T-helper 1 cell treated with Interleukin-12 subunit alpha and Interleukin-12 subunit beta and Interleukin-4 antibody, amounts not matched to agents 30 ng/mL and 1 ng/mL, for 36 hours (primary cell): ENCODE data around the gene DLG2. TPM values are rescaled to one million over a fixed set of nuclear protein-coding genes. Genes with fewer than 3 reads are reported as not detected.
"Not testable (repeated sequence)": the region's sequence is repeated elsewhere in the genome, so short reads cannot be mapped to it uniquely, and the experiment has no call there.

Experiments
- intact Hi-C: fragments of 100-400 bp; cut with micrococcal nuclease; formaldehyde crosslinking; loops from one replicate; pipeline ENCODE4 v1.15.1; 2024
- total RNA-seq: library from RNA; stranded (reverse); gene quantifications from 2 replicates; pipeline ENCODE4 v1.2.3, GENCODE V29; 2022

DLG2 gene
- total RNA-seq, 1 donor from 2014 or later, result 0.88 TPM

GRCh38 chr11:85472953-85473352 lies 154.2 kb downstream of the DLG2 start:
- intact Hi-C loops, result no loop called here

- intact Hi-C loops, result no loop called here
Observed at GRCh38 chr11:85464283-85464682, 162.9 kb downstream of the DLG2 start.

- intact Hi-C loops, result no loop called here
Observed at GRCh38 chr11:85459304-85459703, 167.8 kb downstream of the DLG2 start.

- intact Hi-C loops, result no loop called here
Observed at GRCh38 chr11:85444479-85444878, 182.7 kb downstream of the DLG2 start.

GRCh38 chr11:85440273-85440672 lies 186.9 kb downstream of the DLG2 start:
- intact Hi-C loops, result no loop called here

- intact Hi-C loops, result no loop called here
Observed at GRCh38 chr11:85438328-85438727, 188.8 kb downstream of the DLG2 start.

- intact Hi-C loops, result no loop called here
Observed at GRCh38 chr11:85431319-85431718, 195.8 kb downstream of the DLG2 start.

GRCh38 chr11:85423794-85424193 lies 203.3 kb downstream of the DLG2 start:
- intact Hi-C loops, result no loop called here

GRCh38 chr11:85423316-85423715 lies 203.8 kb downstream of the DLG2 start:
- intact Hi-C loops, result no loop called here

- intact Hi-C loops, result no loop called here
Observed at GRCh38 chr11:85414175-85414574, 213.0 kb downstream of the DLG2 start.

GRCh38 chr11:85407648-85408047 lies 219.5 kb downstream of the DLG2 start:
- intact Hi-C loops, result no loop called here

- intact Hi-C loops, result no loop called here
Observed at GRCh38 chr11:85406841-85407240, 220.3 kb downstream of the DLG2 start.

GRCh38 chr11:85406316-85406715 lies 220.8 kb downstream of the DLG2 start:
- intact Hi-C loops, result no loop called here

- intact Hi-C loops, result not testable (repeated sequence)
Observed at GRCh38 chr11:85395515-85396055, 231.6 kb downstream of the DLG2 start.

- intact Hi-C loops, result no loop called here
Observed at GRCh38 chr11:85394283-85394682, 232.9 kb downstream of the DLG2 start.

GRCh38 chr11:85391141-85391540 lies 236.0 kb downstream of the DLG2 start:
- intact Hi-C loops, result no loop called here

- intact Hi-C loops, result no loop called here
Observed at GRCh38 chr11:85385547-85385946, 241.6 kb downstream of the DLG2 start.

GRCh38 chr11:85385111-85385510 lies 242.0 kb downstream of the DLG2 start:
- intact Hi-C loops, result no loop called here

GRCh38 chr11:85379066-85379465 lies 248.1 kb downstream of the DLG2 start:
- intact Hi-C loops, result no loop called here

- intact Hi-C loops, result no loop called here
Observed at GRCh38 chr11:85377901-85378300, 249.2 kb downstream of the DLG2 start.

GRCh38 chr11:85359859-85360258 lies 267.3 kb downstream of the DLG2 start:
- intact Hi-C loops, result no loop called here

- intact Hi-C loops, result no loop called here
Observed at GRCh38 chr11:85355921-85356320, 271.2 kb downstream of the DLG2 start.

- intact Hi-C loops, result not testable (repeated sequence)
Observed at GRCh38 chr11:85349539-85349938, 277.6 kb downstream of the DLG2 start.

- intact Hi-C loops, result no loop called here
Observed at GRCh38 chr11:85348945-85349344, 278.2 kb downstream of the DLG2 start.
